GM12878 (cell line): ENCODE measurements around the gene ZNF445.

Experiments used
- CHD2 ChIP-seq: IDR thresholded peaks from 2 replicates; pipeline ENCODE4 v1.6.1; 2011; ENCODE audit warnings: low read depth, low read length, improper control_type of control experiment, borderline replicate concordance
- CREB1 ChIP-seq: IDR thresholded peaks from 2 replicates; pipeline ENCODE4 v1.6.1; 2012; ENCODE audit warnings: low read depth, mild to moderate bottlenecking, inconsistent platforms
- CTCF ChIP-seq, 3 experiments: IDR thresholded peaks in 2 of 3; conservative IDR thresholded peaks in 1 of 3; 2 replicates each; pipeline ENCODE4 v1.5.1; 2011; ENCODE audit warnings: low read depth in 3 of 3, low read length in 3 of 3, mild to moderate bottlenecking in 3 of 3, control low read depth in 2 of 3, moderate library complexity in 2 of 3, inconsistent platforms in 1 of 3, mixed read lengths in 1 of 3; ENCODE audit not compliant: control insufficient read depth in 2 of 3, insufficient read depth in 1 of 3; ENCODE audit errors: extremely low read depth in 1 of 3
- ESRRA ChIP-seq: IDR thresholded peaks from 2 replicates; pipeline ENCODE4 v1.6.1; 2012; ENCODE audit warnings: mild to moderate bottlenecking, low read length, improper control_type of control experiment
- EZH2 ChIP-seq: IDR thresholded peaks from 2 replicates; pipeline ENCODE4 v1.6.1; 2012; ENCODE audit warnings: low read depth, mild to moderate bottlenecking, control low read depth, inconsistent platforms, low read length, borderline replicate concordance; ENCODE audit not compliant: control insufficient read depth
- JUND ChIP-seq: IDR thresholded peaks from 2 replicates; pipeline ENCODE4 v1.6.1; 2012; ENCODE audit warnings: low read depth, mild to moderate bottlenecking, low read length, improper control_type of control experiment, moderate library complexity
- MAX ChIP-seq: IDR thresholded peaks from 2 replicates; pipeline ENCODE4 v1.6.1; 2012; ENCODE audit warnings: low read depth, low read length, improper control_type of control experiment
- POLR2A ChIP-seq: IDR thresholded peaks from 2 replicates; pipeline ENCODE4 v1.6.1; 2011; ENCODE audit warnings: low read depth, mild to moderate bottlenecking, low read length
- PRDM15 ChIP-seq: fragments of 450-650 bp; formaldehyde crosslinking; IDR thresholded peaks from 2 replicates; pipeline ENCODE4 v1.4.0; 2020; ENCODE audit warnings: mild to moderate bottlenecking, moderate library complexity
- REST ChIP-seq: IDR thresholded peaks from 2 replicates; pipeline ENCODE4 v1.6.1; 2012; ENCODE audit warnings: mild to moderate bottlenecking, low read depth, low read length
- TAF1 ChIP-seq: IDR thresholded peaks from 2 replicates; pipeline ENCODE4 v1.6.1; 2011; ENCODE audit warnings: mild to moderate bottlenecking, low read depth, low read length, borderline replicate concordance
- ZZZ3 ChIP-seq: IDR thresholded peaks from 2 replicates; pipeline ENCODE4 v1.6.1; 2011; ENCODE audit warnings: low read depth; ENCODE audit not compliant: control insufficient read depth, insufficient read length

GRCh38 chr3:44387404-44387803, 90.1 kb downstream of the ZNF445 start:
- TF ChIP-seq TAF1 (no peak), ZZZ3 (no peak), CTCF (IDR thresholded peaks at IDR 0.05 in 2 of 3, conservative IDR thresholded peaks at IDR 0.05 in 1 of 3; ENCODE audit: control insufficient read depth in 2 of 3, extremely low read depth in 1 of 3, insufficient read depth in 1 of 3, low read depth in 3 of 3, low read length in 3 of 3) (no peak), POLR2A (no peak), ESRRA (no peak), EZH2 (no peak), JUND (no peak), PRDM15 (CRISPR knock-in tag) (no peak), MAX (no peak), REST (no peak), CHD2 (no peak), CREB1 (no peak)
